K562 (cell line): ENCODE data around the gene DNAAF1. TPM values are rescaled to one million over a fixed set of nuclear protein-coding genes. Genes with fewer than 3 reads are reported as not detected.

Source experiments
- COPS2 ChIP-seq: fragments of 450-650 bp; conservative IDR thresholded peaks from 2 replicates; pipeline ENCODE4 v1.6.1; 2016; ENCODE audit warnings: mild to moderate bottlenecking, moderate library complexity
- CSDE1 ChIP-seq, 2 experiments: fragments of 450-650 bp; IDR thresholded peaks; 2 replicates each; pipeline ENCODE4 v1.6.1; 2016; ENCODE audit warnings: mild to moderate bottlenecking in 1 of 2
- DACH1 ChIP-seq: fragments of 450-650 bp; IDR thresholded peaks from 2 replicates; pipeline ENCODE4 v1.6.1; 2018; ENCODE audit not compliant: partially characterized antibody
- FOSL1 ChIP-seq: fragments of 200-800 bp; sonication (Bioruptor generic); conservative IDR thresholded peaks from 2 replicates; pipeline ENCODE4 v1.6.1; 2016; ENCODE audit warnings: missing genetic modification characterization, missing compliant biosample characterization
- FOXA3 ChIP-seq, 2 experiments: fragments of 450-650 bp in 1 of 2; sonication (generic) in 1 of 2; formaldehyde crosslinking; IDR thresholded peaks in 1 of 2; conservative IDR thresholded peaks in 1 of 2; 2 replicates each; pipeline versions ENCODE4 v1.4.0 to v1.8.0; 2020 to 2022; ENCODE audit warnings: mild to moderate bottlenecking in 2 of 2, missing genetic modification reagents in 1 of 2
- FOXJ2 ChIP-seq: fragments of 200-800 bp; sonication (Bioruptor generic); IDR thresholded peaks from 2 replicates; pipeline ENCODE4 v1.6.1; 2016; ENCODE audit warnings: missing genetic modification characterization, missing compliant biosample characterization
- KAT7 ChIP-seq: sonication (generic); formaldehyde crosslinking; IDR thresholded peaks from 2 replicates; pipeline ENCODE4 v1.8.0; 2022; ENCODE audit warnings: missing genetic modification reagents, mild to moderate bottlenecking, borderline replicate concordance
- MBD2 ChIP-seq: sonication (generic); IDR thresholded peaks from 2 replicates; pipeline ENCODE4 v1.6.1; 2016; ENCODE audit warnings: low read depth, borderline replicate concordance
- MEF2A ChIP-seq: IDR thresholded peaks from 2 replicates; pipeline ENCODE4 v1.6.1; 2011; ENCODE audit warnings: low read depth, mild to moderate bottlenecking, low read length, moderate library complexity; ENCODE audit not compliant: control insufficient read depth
- MTF1 ChIP-seq: fragments of 250-450 bp; sonication (Bioruptor Pico); IDR thresholded peaks from 2 replicates; pipeline ENCODE4 v1.9.0; 2021; ENCODE audit warnings: moderate library complexity, mild to moderate bottlenecking, inconsistent platforms, borderline replicate concordance
- MXI1 ChIP-seq: IDR thresholded peaks from 2 replicates; pipeline ENCODE4 v1.6.1; 2011; ENCODE audit warnings: low read depth, mild to moderate bottlenecking, improper control_type of control experiment, low read length
- PML ChIP-seq: IDR thresholded peaks from 2 replicates; pipeline ENCODE4 v1.6.1; 2012; ENCODE audit warnings: low read length, inconsistent platforms
- RUNX1 ChIP-seq: sonication (generic); IDR thresholded peaks from 2 replicates; pipeline ENCODE4 v1.6.1; 2016; ENCODE audit warnings: antibody characterized with exemption, low read depth
- SMARCC2 ChIP-seq: fragments of 450-650 bp; IDR thresholded peaks from 2 replicates; pipeline ENCODE4 v1.6.1; 2017; ENCODE audit warnings: antibody characterized with exemption, moderate library complexity, mild to moderate bottlenecking, low read depth
- SNRNP70 ChIP-seq: fragments of 200-400 bp; formaldehyde crosslinking; optimal IDR thresholded peaks from 2 replicates; pipeline ENCODE3; 2017; ENCODE audit warnings: low read depth, low read length
- TAF7 ChIP-seq: fragments of 450-650 bp; IDR thresholded peaks from 2 replicates; pipeline ENCODE4 v1.6.1; 2016; ENCODE audit warnings: missing genetic modification characterization, missing compliant biosample characterization
- TCF7L2 ChIP-seq: fragments of 150-350 bp; IDR thresholded peaks from 2 replicates; pipeline ENCODE4 v1.6.1; 2016; ENCODE audit warnings: low read depth, mild to moderate bottlenecking, low read length, moderate library complexity
- TSC22D4 ChIP-seq: fragments of 450-650 bp; IDR thresholded peaks from 2 replicates; pipeline ENCODE4 v1.6.1; 2016; ENCODE audit warnings: missing genetic modification characterization, missing biosample characterization, control low read depth
- ZBTB34 ChIP-seq: fragments of 250-450 bp; sonication (Bioruptor Pico); IDR thresholded peaks from 2 replicates; pipeline ENCODE4 v1.8.0; 2021; ENCODE audit warnings: mild to moderate bottlenecking, moderate library complexity
- ZBTB7A ChIP-seq: IDR thresholded peaks from 2 replicates; pipeline ENCODE4 v1.6.1; 2011; ENCODE audit warnings: low read depth, mild to moderate bottlenecking, low read length, moderate library complexity, borderline replicate concordance; ENCODE audit not compliant: control insufficient read depth
- ZFP30 ChIP-seq: fragments of 250-450 bp; sonication (Bioruptor Pico); IDR thresholded peaks from 2 replicates; pipeline ENCODE4 v1.8.0; 2022; ENCODE audit warnings: moderate library complexity, mild to moderate bottlenecking, inconsistent platforms, borderline replicate concordance
- ZNF253 ChIP-seq: fragments of 250-450 bp; sonication (Bioruptor Pico); conservative IDR thresholded peaks from 2 replicates; pipeline ENCODE4 v1.6.1; 2021; ENCODE audit warnings: mild to moderate bottlenecking
- ZNF347 ChIP-seq: fragments of 450-650 bp; formaldehyde crosslinking; IDR thresholded peaks from 2 replicates; pipeline ENCODE4 v1.4.0; 2020; ENCODE audit warnings: low read depth, mild to moderate bottlenecking, moderate library complexity
- ZNF699 ChIP-seq: fragments of 250-450 bp; sonication (Bioruptor Pico); IDR thresholded peaks from 2 replicates; pipeline ENCODE4 v1.8.0; 2021; ENCODE audit warnings: mild to moderate bottlenecking, moderate library complexity; ENCODE audit not compliant: insufficient replicate concordance
- polyA plus RNA-seq, 8 experiments: library from polyadenylated mRNA; depleted of rRNA in 4 of 8; stranded (reverse) in 5 of 8; unstranded in 3 of 8; fragments of >200 nt; fragmentation: Nextera tagmentation in 2 of 8; fragmentation: Illumina TruSeq in 1 of 8; extraction: Ambion mirVana in 2 of 8; extraction: Trizol in 1 of 8; gene quantifications; 2 replicates each; pipeline versions ENCODE4 v1.2.1 to v1.2.3, GENCODE V29; 2011 to 2014; ENCODE audit warnings: inconsistent platforms in 1 of 8, missing spikeins in 1 of 8
- total RNA-seq, 7 experiments: library from RNA; depleted of rRNA in 6 of 7; stranded (reverse); fragments of >200 nt in 6 of 7; fragmentation: Illumina TruSeq in 2 of 7; extraction: Trizol in 2 of 7; gene quantifications; 2 replicates each; pipeline versions ENCODE4 v1.2.1 to v1.2.3, GENCODE V29; 2011 to 2021; ENCODE audit warnings: low replicate concordance in 1 of 7
- TF ChIP-seq, protein P1 (sequence below): fragments of 250-450 bp; sonication (Bioruptor Pico); IDR thresholded peaks from 2 replicates; pipeline ENCODE4 v1.8.0; 2021; ENCODE audit warnings: moderate library complexity, mild to moderate bottlenecking, inconsistent platforms
- TF ChIP-seq, protein P2 (sequence below), 2 experiments: fragments of 450-650 bp; conservative IDR thresholded peaks; 2 replicates each; pipeline ENCODE4 v1.6.1; 2017; ENCODE audit warnings: mild to moderate bottlenecking in 2 of 2, moderate library complexity in 2 of 2

DNAAF1 gene
- total and polyA plus RNA-seq, 9 of the 15 experiments (the other 6 are each of a cell fraction or from before 2014, with no cell fraction given): 0.01 TPM; not detected in 8

DNA sequence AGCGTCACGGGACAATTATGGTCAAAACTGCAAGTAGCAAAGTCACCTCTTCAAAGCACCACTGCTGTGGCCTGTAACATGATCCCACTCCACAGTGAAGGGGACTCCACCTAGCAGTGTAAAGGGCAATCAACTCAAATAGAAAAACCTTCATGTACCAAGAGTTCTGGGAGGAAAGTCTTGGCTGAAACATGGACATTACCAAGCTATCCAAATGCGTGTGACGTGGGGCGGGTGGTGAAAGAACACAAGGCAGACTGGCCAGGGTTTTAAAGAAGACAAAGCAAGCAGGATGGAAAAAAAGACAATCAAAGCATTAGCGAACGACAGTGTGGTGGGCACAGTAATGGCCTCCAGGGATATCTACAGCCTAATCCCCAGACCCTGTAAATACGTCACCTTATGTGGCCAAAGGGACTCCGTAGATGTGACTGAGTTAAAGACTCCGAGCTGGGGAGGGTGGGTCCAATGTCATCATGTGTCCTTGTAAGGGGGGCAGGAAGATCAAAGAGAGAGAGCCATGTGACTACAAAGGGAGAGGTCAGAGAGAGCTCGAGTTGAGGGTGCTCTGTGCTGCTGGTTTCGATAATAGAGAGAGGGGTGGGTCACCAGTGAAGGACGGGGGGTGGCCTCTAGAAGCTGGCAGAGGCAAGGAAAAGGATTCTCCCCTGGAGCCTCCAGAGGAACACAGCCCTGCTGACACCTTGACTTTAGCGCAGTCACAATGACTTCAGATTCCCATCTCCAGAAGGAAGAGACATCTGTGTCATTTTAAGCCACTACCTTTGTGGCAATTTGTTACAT lies 6.1 kb upstream of the DNAAF1 start (continued):
- TF ChIP-seq MEF2A (no peak), KAT7 (peak; percentile 82), FOSL1 (peak; percentile 37), SNRNP70 (no peak), ZBTB7A (peak; percentile 26; the same call in 1 of the 2 replicates), MBD2 (no peak), PML (no peak; the same call in 1 of the 2 replicates), ZNF347 (CRISPR knock-in tag) (no peak), FOXA3 (CRISPR knock-in tag; conservative IDR thresholded peaks at IDR 0.05 in 1 of 2, IDR thresholded peaks at IDR 0.05 in 1 of 2) (peak in 1 of 2 experiments; percentile 62; a peak in 1 of 4 replicates), RUNX1 (no peak), TCF7L2 (peak; percentile 59), TSC22D4 (tag) (no peak), ZFP30 (CRISPR knock-in tag) (no peak), CSDE1 (IDR thresholded peaks at IDR 0.05) (no peak), ZNF253 (CRISPR knock-in tag) (no peak), MXI1 (no peak), ZBTB34 (no peak), SMARCC2 (peak; percentile 57; the same call in 1 of the 2 replicates), FOXJ2 (tag) (peak; percentile 79), COPS2 (no peak), DACH1 (no peak), ZNF699 (no peak), TAF7 (tag) (peak; percentile 44; the same call in 1 of the 2 replicates), MTF1 (CRISPR knock-in tag) (0 out of 2 replicates have a peak, but pooled peaks have one; percentile 25)
- TF ChIP-seq, protein P1, sequence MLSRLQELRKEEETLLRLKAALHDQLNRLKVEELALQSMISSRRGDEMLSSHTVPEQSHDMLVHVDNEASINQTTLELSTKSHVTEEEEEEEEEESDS (CRISPR knock-in tag): no peak
- TF ChIP-seq, protein P2, sequence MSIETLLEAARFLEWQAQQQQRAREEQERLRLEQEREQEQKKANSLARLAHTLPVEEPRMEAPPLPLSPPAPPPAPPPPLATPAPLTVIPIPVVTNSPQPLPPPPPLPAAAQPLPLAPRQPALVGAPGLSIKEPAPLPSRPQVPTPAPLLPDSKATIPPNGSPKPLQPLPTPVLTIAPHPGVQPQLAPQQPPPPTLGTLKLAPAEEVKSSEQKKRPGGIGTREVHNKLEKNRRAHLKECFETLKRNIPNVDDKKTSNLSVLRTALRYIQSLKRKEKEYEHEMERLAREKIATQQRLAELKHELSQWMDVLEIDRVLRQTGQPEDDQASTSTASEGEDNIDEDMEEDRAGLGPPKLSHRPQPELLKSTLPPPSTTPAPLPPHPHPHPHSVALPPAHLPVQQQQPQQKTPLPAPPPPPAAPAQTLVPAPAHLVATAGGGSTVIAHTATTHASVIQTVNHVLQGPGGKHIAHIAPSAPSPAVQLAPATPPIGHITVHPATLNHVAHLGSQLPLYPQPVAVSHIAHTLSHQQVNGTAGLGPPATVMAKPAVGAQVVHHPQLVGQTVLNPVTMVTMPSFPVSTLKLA (conservative IDR thresholded peaks at IDR 0.05): peak; percentile 19 to 72; a peak in 2 of 4 replicates
